OCI-LY1 (cell line): ENCODE measurements around the gene TMOD3.

Experiments used
- H2AFZ ChIP-seq: fragments of 200-600 bp; sonication (generic), shearing (Covaris generic); 2 replicates; pipeline ENCODE4 v1.6.0; 2014; ENCODE audit warnings: antibody characterized with exemption, mild to moderate bottlenecking, low read length
- H3F3A ChIP-seq: fragments of 200-600 bp; sonication (generic), shearing (Covaris generic); 2 replicates; pipeline ENCODE4 v1.6.0; 2014; ENCODE audit warnings: mild to moderate bottlenecking, antibody characterized with exemption, low read length, moderate library complexity; ENCODE audit not compliant: insufficient read depth
- H3K27ac ChIP-seq: fragments of 200-600 bp; sonication (generic); 2 replicates; pipeline ENCODE4 v1.5.1; 2014; ENCODE audit warnings: low read length, mixed run types, mild to moderate bottlenecking, low read depth; ENCODE audit not compliant: poor library complexity, severe bottlenecking
- H3K27me3 ChIP-seq: fragments of 200-600 bp; sonication (generic); 2 replicates; pipeline ENCODE4 v1.6.0; 2014; ENCODE audit warnings: antibody characterized with exemption, mild to moderate bottlenecking, low read length, moderate library complexity; ENCODE audit not compliant: insufficient read depth
- H3K36me3 ChIP-seq: fragments of 200-600 bp; sonication (generic); 2 replicates; pipeline ENCODE4 v1.6.1; 2014; ENCODE audit warnings: mild to moderate bottlenecking, antibody characterized with exemption, low read length, moderate library complexity, mixed read lengths; ENCODE audit not compliant: insufficient read depth
- H3K4me1 ChIP-seq: fragments of 200-600 bp; sonication (generic); 2 replicates; pipeline ENCODE4 v1.5.1; 2014; ENCODE audit warnings: mild to moderate bottlenecking, low read length, moderate library complexity; ENCODE audit not compliant: insufficient read depth, severe bottlenecking
- H3K4me2 ChIP-seq: fragments of 200-600 bp; sonication (generic), shearing (Covaris generic); 2 replicates; pipeline ENCODE4 v1.6.1; 2014; ENCODE audit warnings: low read length
- H3K4me3 ChIP-seq: fragments of 200-600 bp; sonication (generic); 2 replicates; pipeline ENCODE4 v1.5.1; 2014; ENCODE audit warnings: low read length, low read depth, mild to moderate bottlenecking, mixed read lengths; ENCODE audit not compliant: poor library complexity, severe bottlenecking
- H3K79me2 ChIP-seq: fragments of 200-600 bp; shearing (Covaris generic); 2 replicates; pipeline ENCODE4 v1.6.1; 2016; ENCODE audit warnings: mixed run types, low read length, mixed read lengths; ENCODE audit not compliant: insufficient read depth
- H3K9ac ChIP-seq: fragments of 200-600 bp; sonication (generic), shearing (Covaris generic); 2 replicates; pipeline ENCODE4 v1.6.1; 2014; ENCODE audit warnings: mild to moderate bottlenecking, low read length, mixed read lengths
- H3K9me2 ChIP-seq: fragments of 200-600 bp; sonication (generic), shearing (Covaris generic); 2 replicates; pipeline ENCODE4 v1.6.1; 2014; ENCODE audit warnings: low read depth, mild to moderate bottlenecking, low read length, mixed read lengths
- H3K9me3 ChIP-seq: fragments of 200-600 bp; shearing (Covaris generic); 2 replicates; pipeline ENCODE4 v1.6.1; 2014; ENCODE audit warnings: low read length, mixed read lengths
- H4K20me1 ChIP-seq: fragments of 200-600 bp; sonication (generic), shearing (Covaris generic); 2 replicates; pipeline ENCODE4 v1.6.0; 2016; ENCODE audit warnings: mild to moderate bottlenecking, low read length; ENCODE audit not compliant: insufficient read depth
- EZH2 ChIP-seq: fragments of 200-600 bp; sonication (generic), shearing (Covaris generic); IDR thresholded peaks from 2 replicates; pipeline ENCODE4 v1.8.0; 2017; ENCODE audit warnings: borderline replicate concordance, mixed run types, mild to moderate bottlenecking, antibody characterized with exemption, low read length, moderate library complexity, mixed read lengths
- TF ChIP-seq, protein P1 (sequence below): fragments of 200-600 bp; sonication (generic), shearing (Covaris generic); IDR thresholded peaks from 2 replicates; pipeline ENCODE4 v1.5.1; 2017; ENCODE audit warnings: mild to moderate bottlenecking, antibody characterized with exemption, low read length, moderate library complexity, mixed read lengths

TMOD3 gene

DNA sequence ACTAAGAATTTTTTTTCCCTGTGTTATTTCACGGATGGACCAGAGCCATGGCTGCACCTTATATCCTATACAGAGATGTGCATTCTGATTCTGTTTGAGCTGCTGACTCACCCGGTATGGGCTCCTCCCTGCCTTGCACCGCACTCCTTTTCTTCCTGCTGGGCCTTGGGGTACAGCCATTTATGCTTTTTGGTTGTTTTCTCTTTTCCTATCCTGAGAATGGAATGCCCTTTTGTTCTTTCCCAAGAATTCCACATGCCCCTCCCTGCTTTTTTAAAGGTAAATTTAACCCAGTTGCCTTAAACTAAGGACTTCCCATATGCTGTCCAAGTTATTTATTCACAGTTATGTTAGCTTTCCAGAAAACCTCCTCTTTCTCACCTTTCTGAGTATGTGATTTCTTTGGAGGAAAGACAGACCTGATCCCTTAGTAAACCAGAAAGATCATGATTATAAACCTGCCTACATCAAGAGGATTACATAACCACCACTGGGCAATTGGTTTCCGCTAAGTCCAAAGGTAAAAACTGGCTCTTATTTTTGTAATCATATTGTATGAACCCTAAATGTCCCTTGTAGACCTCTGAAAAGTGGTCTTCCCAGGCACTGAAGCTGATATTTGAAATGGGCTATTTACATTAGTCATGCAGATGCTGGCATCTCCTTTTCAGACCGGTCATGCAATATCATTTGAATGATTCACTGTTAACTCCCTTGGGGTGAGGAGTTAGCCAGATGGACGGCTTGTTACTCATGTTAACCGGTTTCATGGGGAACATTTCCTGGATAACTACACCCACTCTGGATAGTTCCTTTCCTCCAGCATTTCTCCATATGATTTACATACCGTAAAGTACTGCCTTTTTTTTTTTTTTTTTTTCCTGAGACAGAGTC is 45.5 kb downstream of the TMOD3 start:
- H3K4me2 ChIP-seq = no peak overlapping the region
- no peaks in the 10 kb centered on the region for H3K4me1 ChIP-seq
- no peaks in the 10 kb centered on the region for H3F3A ChIP-seq
- peaks cover 29% of the 10 kb centered on the region for H3K36me3 ChIP-seq
- H3K9me2 ChIP-seq = no peaks in the 10 kb centered on the region
- no peak overlapping the region for H3K9ac ChIP-seq
- no peaks in the 10 kb centered on the region for H4K20me1 ChIP-seq
- H3K4me3 ChIP-seq = no peak overlapping the region
- no peak overlapping the region for H2AFZ ChIP-seq
- H3K79me2 ChIP-seq = no peaks in the 10 kb centered on the region
- no peak for TF ChIP-seq EZH2
- TF ChIP-seq, protein P1, sequence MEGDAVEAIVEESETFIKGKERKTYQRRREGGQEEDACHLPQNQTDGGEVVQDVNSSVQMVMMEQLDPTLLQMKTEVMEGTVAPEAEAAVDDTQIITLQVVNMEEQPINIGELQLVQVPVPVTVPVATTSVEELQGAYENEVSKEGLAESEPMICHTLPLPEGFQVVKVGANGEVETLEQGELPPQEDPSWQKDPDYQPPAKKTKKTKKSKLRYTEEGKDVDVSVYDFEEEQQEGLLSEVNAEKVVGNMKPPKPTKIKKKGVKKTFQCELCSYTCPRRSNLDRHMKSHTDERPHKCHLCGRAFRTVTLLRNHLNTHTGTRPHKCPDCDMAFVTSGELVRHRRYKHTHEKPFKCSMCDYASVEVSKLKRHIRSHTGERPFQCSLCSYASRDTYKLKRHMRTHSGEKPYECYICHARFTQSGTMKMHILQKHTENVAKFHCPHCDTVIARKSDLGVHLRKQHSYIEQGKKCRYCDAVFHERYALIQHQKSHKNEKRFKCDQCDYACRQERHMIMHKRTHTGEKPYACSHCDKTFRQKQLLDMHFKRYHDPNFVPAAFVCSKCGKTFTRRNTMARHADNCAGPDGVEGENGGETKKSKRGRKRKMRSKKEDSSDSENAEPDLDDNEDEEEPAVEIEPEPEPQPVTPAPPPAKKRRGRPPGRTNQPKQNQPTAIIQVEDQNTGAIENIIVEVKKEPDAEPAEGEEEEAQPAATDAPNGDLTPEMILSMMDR = no peak
- no peaks in the 10 kb centered on the region for H3K9me3 ChIP-seq
- H3K27me3 ChIP-seq = no peaks in the 10 kb centered on the region
- H3K27ac ChIP-seq = no peak overlapping the region

DNA sequence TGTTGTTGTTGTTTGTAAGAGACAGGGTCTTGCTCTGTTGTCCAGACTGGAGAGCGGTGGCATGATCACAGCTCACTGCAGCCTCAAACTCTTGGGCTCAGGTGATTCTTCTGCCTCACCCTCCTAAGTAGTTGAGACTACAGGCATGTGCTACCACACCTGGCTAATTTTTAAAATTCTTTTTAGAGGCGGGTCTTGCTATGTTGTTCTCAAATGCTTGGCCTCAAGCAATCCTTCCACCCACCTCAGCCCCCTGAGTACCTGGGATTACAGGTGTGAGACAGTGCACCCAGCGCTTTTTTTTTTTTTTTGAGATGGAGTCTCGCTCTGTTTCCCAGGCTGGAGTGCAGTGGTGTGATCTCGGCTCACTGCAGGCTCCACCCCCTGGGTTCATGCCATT is 46.7 kb downstream of the TMOD3 start:
- Histone ChIP-seq H3K9ac (no peak overlapping the region), H3K79me2 (no peaks in the 10 kb centered on the region)

DNA sequence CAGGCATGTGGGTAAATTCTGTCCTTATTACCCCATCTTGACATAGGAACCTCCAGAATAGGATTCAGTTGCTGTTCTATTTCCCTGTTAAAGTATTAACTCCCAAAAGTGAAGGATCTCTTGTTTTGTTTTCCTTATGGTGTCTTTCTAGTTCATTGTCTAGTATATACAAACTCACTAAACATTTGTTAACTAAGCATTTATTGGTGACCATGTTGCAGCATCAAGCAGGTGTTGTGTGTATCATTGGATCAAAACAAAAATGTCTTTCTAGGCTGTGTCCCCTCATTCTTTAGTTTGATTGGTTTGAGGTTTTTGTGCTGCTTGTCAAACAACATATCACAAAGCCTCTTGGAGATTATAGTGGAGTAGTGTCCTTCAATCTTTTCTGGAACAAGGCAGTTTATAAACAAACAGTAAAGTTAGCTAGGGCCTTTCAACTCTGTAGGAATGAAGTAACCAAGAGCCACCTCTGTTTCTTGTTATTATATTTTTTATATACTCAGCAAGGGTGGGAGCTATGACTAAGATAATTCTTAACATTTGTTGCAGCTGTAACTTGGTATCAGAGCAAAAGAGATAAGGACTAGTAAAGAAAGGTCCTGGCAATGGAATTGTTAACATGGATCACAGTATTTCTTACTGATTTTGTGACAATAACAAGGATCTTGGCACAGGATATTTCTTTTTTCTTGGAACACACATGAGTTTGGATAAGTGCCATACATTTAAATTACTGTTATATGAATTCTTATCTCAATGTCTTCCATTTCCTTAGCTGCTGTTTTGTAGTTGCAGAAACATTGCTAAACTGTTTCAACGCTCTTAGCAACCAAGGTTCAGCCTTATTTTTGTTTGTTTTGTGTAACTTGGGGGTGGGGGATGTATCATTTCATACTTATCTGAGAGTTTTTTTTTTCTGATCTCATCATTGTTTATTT is 49.3 kb downstream of the TMOD3 start:
- H3K27ac ChIP-seq = no peak overlapping the region
- no peaks in the 10 kb centered on the region for H3K9me3 ChIP-seq
- no peak overlapping the region for H3K9ac ChIP-seq
- peaks cover 11% of the 10 kb centered on the region for H3K36me3 ChIP-seq
- no peaks in the 10 kb centered on the region for H3K79me2 ChIP-seq
- H3K27me3 ChIP-seq = no peaks in the 10 kb centered on the region
- no peak overlapping the region for H2AFZ ChIP-seq
- H3K4me1 ChIP-seq = no peaks in the 10 kb centered on the region
- H3K4me2 ChIP-seq = no peak overlapping the region
- no peaks in the 10 kb centered on the region for H3F3A ChIP-seq
- TF ChIP-seq, protein P1 = no peak
- no peak for TF ChIP-seq EZH2
- H3K4me3 ChIP-seq = no peak overlapping the region
- no peaks in the 10 kb centered on the region for H4K20me1 ChIP-seq
- H3K9me2 ChIP-seq = no peaks in the 10 kb centered on the region

More for the DNA sequence above, 46.7 kb downstream of the TMOD3 start:
- TF ChIP-seq EZH2 = no peak
- TF ChIP-seq, protein P1 = no peak
- no peak overlapping the region for H3K27ac ChIP-seq
- H4K20me1 ChIP-seq = no peaks in the 10 kb centered on the region
- no peak overlapping the region for H3K4me2 ChIP-seq
- no peaks in the 10 kb centered on the region for H3K27me3 ChIP-seq
- no peaks in the 10 kb centered on the region for H3K4me1 ChIP-seq
- H3K4me3 ChIP-seq = no peak overlapping the region
- H3K36me3 ChIP-seq = peaks cover 24% of the 10 kb centered on the region
- H3K9me3 ChIP-seq = no peaks in the 10 kb centered on the region
- no peak overlapping the region for H2AFZ ChIP-seq
- H3F3A ChIP-seq = no peaks in the 10 kb centered on the region
- no peaks in the 10 kb centered on the region for H3K9me2 ChIP-seq
